ENCODE data around the gene SND1. TPM values are rescaled to one million over a fixed set of nuclear protein-coding genes. Genes with fewer than 3 reads are reported as not detected.
"Not testable (repeated sequence)": the region's sequence is repeated elsewhere in the genome, so short reads cannot be mapped to it uniquely, and the experiment has no call there.

SND1 gene
- total RNA-seq, 1 donor from 2014 or later: 185 TPM

GRCh38 chr7:127822822-127823508, 171.0 kb downstream of the SND1 start:
- no peak for DNase-seq (ENCODE audit: extremely low read depth, low read depth, low spot score)

- no peak for DNase-seq (ENCODE audit: extremely low read depth, low read depth, low spot score)
These were observed 172.7 kb downstream of the SND1 start for GRCh38 chr7:127824682-127825081.

GRCh38 chr7:127828843-127829500, 177.0 kb downstream of the SND1 start:
- no peak for DNase-seq (ENCODE audit: extremely low read depth, low read depth, low spot score)

- no peak for DNase-seq (ENCODE audit: extremely low read depth, low read depth, low spot score)
These were observed 179.6 kb downstream of the SND1 start for GRCh38 chr7:127831318-127832219.

GRCh38 chr7:127832592-127832991, 180.6 kb downstream of the SND1 start:
- no peak for DNase-seq (ENCODE audit: extremely low read depth, low read depth, low spot score)

- DNase-seq (ENCODE audit: extremely low read depth, low read depth, low spot score): no peak
These were observed 181.6 kb downstream of the SND1 start for GRCh38 chr7:127833641-127834040.

- no peak for DNase-seq (ENCODE audit: extremely low read depth, low read depth, low spot score)
These were observed 183.7 kb downstream of the SND1 start for GRCh38 chr7:127835679-127836078.

- not testable (repeated sequence) for DNase-seq (ENCODE audit: extremely low read depth, low read depth, low spot score)
These were observed 185.9 kb downstream of the SND1 start for GRCh38 chr7:127837816-127838410.

- no peak for DNase-seq (ENCODE audit: extremely low read depth, low read depth, low spot score)
These were observed 186.9 kb downstream of the SND1 start for GRCh38 chr7:127838816-127839415.

- no peak for DNase-seq (ENCODE audit: extremely low read depth, low read depth, low spot score)
These were observed 188.4 kb downstream of the SND1 start for GRCh38 chr7:127840226-127840951.

GRCh38 chr7:127844165-127844564, 192.2 kb downstream of the SND1 start:
- DNase-seq (ENCODE audit: extremely low read depth, low read depth, low spot score): no peak

- DNase-seq (ENCODE audit: extremely low read depth, low read depth, low spot score): no peak
These were observed 192.8 kb downstream of the SND1 start for GRCh38 chr7:127844707-127845331.

- DNase-seq (ENCODE audit: extremely low read depth, low read depth, low spot score): no peak
These were observed 193.7 kb downstream of the SND1 start for GRCh38 chr7:127845522-127846214.

- DNase-seq (ENCODE audit: extremely low read depth, low read depth, low spot score): no peak
These were observed 195.6 kb downstream of the SND1 start for GRCh38 chr7:127847641-127848040.

- DNase-seq (ENCODE audit: extremely low read depth, low read depth, low spot score): no peak
These were observed 196.2 kb downstream of the SND1 start for GRCh38 chr7:127848241-127848640.

GRCh38 chr7:127850195-127850594, 198.2 kb downstream of the SND1 start:
- DNase-seq (ENCODE audit: extremely low read depth, low read depth, low spot score): no peak

GRCh38 chr7:127854383-127854782, 202.4 kb downstream of the SND1 start:
- DNase-seq (ENCODE audit: extremely low read depth, low read depth, low spot score): no peak

- no peak for DNase-seq (ENCODE audit: extremely low read depth, low read depth, low spot score)
These were observed 205.5 kb downstream of the SND1 start for GRCh38 chr7:127857464-127857841.
